Adrenal gland (tissue), 12 donors: ENCODE data around the gene MAP1LC3A. TPM values are rescaled to one million over a fixed set of nuclear protein-coding genes. Genes with fewer than 3 reads are reported as not detected.

Experiments
- DNase-seq, 7 donors: peaks; one replicate each; pipeline ENCODE4 v3.0.0-alpha.2; 2019 to 2020
- H3K27ac ChIP-seq, 5 donors: fragments of 200-600 bp; sonication (generic) in 4 of 5; 1 replicate in 3 of 5; 2 replicates in 2 of 5; pipeline versions ENCODE4 v1.5.1 to v1.8.0; 2016 to 2020; ENCODE audit warnings: mild to moderate bottlenecking in 1 of 5
- H3K27me3 ChIP-seq: fragments of 200-600 bp; 2 replicates; pipeline ENCODE4 v1.8.0; 2021
- H3K36me3 ChIP-seq, 2 donors: fragments of 200-600 bp; replicated peaks in 1 of 2; 1 replicate in 1 of 2; 2 replicates in 1 of 2; pipeline versions ENCODE4 v1.5.1 to v1.8.0; 2018 to 2022
- H3K4me1 ChIP-seq, 2 donors: fragments of 200-600 bp; replicated peaks in 1 of 2; 1 replicate in 1 of 2; 2 replicates in 1 of 2; pipeline versions ENCODE4 v1.5.1 to v1.8.0; 2018 to 2021
- H3K4me3 ChIP-seq, 4 donors: fragments of 200-600 bp; sonication (generic) in 3 of 4; one replicate each; pipeline ENCODE4 v1.5.1; 2016 to 2018
- H3K9me3 ChIP-seq, 3 donors: fragments of 200-600 bp; sonication (generic) in 1 of 3; replicated peaks in 1 of 3; 1 replicate in 2 of 3; 2 replicates in 1 of 3; pipeline versions ENCODE4 v1.5.1 to v1.8.0; 2016 to 2021
- CTCF ChIP-seq, 6 experiments: fragments of 450-650 bp in 4 of 6; fragments of 200-600 bp in 2 of 6; sonication (generic) in 1 of 6; IDR thresholded peaks; 1 replicate in 5 of 6; 2 replicates in 1 of 6; pipeline versions ENCODE4 v1.5.1 to v1.8.0; 2016 to 2021; ENCODE audit warnings: antibody characterized with exemption in 6 of 6, mild to moderate bottlenecking in 2 of 6, moderate library complexity in 1 of 6
- POLR2A ChIP-seq, 2 donors: fragments of 450-650 bp; IDR thresholded peaks; one replicate each; pipeline ENCODE4 v1.6.1; 2017; ENCODE audit warnings: antibody characterized with exemption in 2 of 2, mild to moderate bottlenecking in 2 of 2, moderate library complexity in 1 of 2
- WGBS, 4 donors: extraction: QIAGEN DNeasy Blood & Tissue Kit in 2 of 4; methylation state at CpG; one replicate each; pipeline versions ENCODE4 v1.1.5 to v1.1.7; 2013 to 2017; 5-methylcytosine and 5-hydroxymethylcytosine counted together
- intact Hi-C, 2 donors: fragments of 100-400 bp; cut with DNase I; formaldehyde crosslinking; loops; one replicate each; pipeline versions ENCODE4 v1.14.1 to v1.15.0; 2022 to 2023
- polyA plus RNA-seq, 3 donors: library from polyadenylated mRNA; stranded (reverse); fragments of 200-250 nt in 2 of 3; fragments of 350-450 nt in 1 of 3; fragmentation: Illumina TruSeq in 1 of 3; extraction: RNeasy Lipid Tissue Mini Kit (QIAGEN cat#74804) in 1 of 3; gene quantifications; one replicate each; pipeline ENCODE4 v1.2.3, GENCODE V29; 2013 to 2014
- total RNA-seq, 9 donors: library from RNA; depleted of rRNA in 4 of 9; stranded (reverse); fragments of >200 nt in 4 of 9; fragments of 120-200 nt in 1 of 9; fragmentation: NEBNext Ultra II Directional in 1 of 9; extraction: Animal tissue kit (Norgen Biotek cat#: 25700) in 1 of 9; gene quantifications; one replicate each; pipeline versions ENCODE4 v1.1.0 to v1.2.4, GENCODE V29; 2013 to 2023
- donor health status: healthy with polysubstance abuse.
- donor health status: Bipolar disorder and iron deficiency.
- donor health status: DM: yes; HTN: yes; CAD: no.
- donor health status: DM: no; HTN: no; CAD: no.
- donor health status: DM: no; HTN: no; CAD: no.
- donor health status: DM: yes; HTN: yes; CAD: no.

MAP1LC3A gene
- total and polyA plus RNA-seq, 12 donors, result 5.6 to 139 (median 40.9) TPM

- peak in 6 of 7 donors; percentile 24 to 70 (median 42) for DNase-seq
- 44 to 59% (median 57%) methylated on average over 20 to 43 of the region's 43 CpGs for WGBS, 4 donors
- TF ChIP-seq CTCF (IDR thresholded peaks at IDR 0.05) (no peak), POLR2A (IDR thresholded peaks at IDR 0.05) (no peak)
Observed at GRCh38 chr20:34559311-34560140, 1.0 kb downstream of the MAP1LC3A start.

GRCh38 chr20:34560141-34560523, 1.6 kb downstream of the MAP1LC3A start:
- Histone ChIP-seq H3K36me3 (no peaks in the 10 kb centered on the region), H3K4me1 (peaks cover 5 to 7% of the 10 kb centered on the region in 2 donors), H3K27ac (peak overlapping the region in 1 of 5 donors; percentile 90), H3K9me3 (no peaks in the 10 kb centered on the region), H3K4me3 (no peak overlapping the region), H3K27me3 (no peaks in the 10 kb centered on the region)
- 84 to 100% (median 93%) methylated on average over 1 to 12 of the region's 12 CpGs for WGBS, 4 donors
- no peak for DNase-seq
- intact Hi-C loops, result no loop called here
- TF ChIP-seq CTCF (IDR thresholded peaks at IDR 0.05) (no peak), POLR2A (IDR thresholded peaks at IDR 0.05) (no peak)

More at GRCh38 chr20:34559311-34560140, 1.0 kb downstream of the MAP1LC3A start:
- peak overlapping the region in 4 of 5 donors; percentile 80 to 92 (median 88) for H3K27ac ChIP-seq
- H3K36me3 ChIP-seq, result no peaks in the 10 kb centered on the region
- intact Hi-C loops, result no loop called here
- H3K4me1 ChIP-seq, result peaks cover 5 to 7% of the 10 kb centered on the region in 2 donors
- H3K27me3 ChIP-seq, result no peaks in the 10 kb centered on the region
- peak overlapping the region in 2 of 4 donors; percentile 61 to 67 for H3K4me3 ChIP-seq
- no peaks in the 10 kb centered on the region for H3K9me3 ChIP-seq

GRCh38 chr20:34560614-34561013, 2.1 kb downstream of the MAP1LC3A start:
- Histone ChIP-seq H3K27me3 (no peaks in the 10 kb centered on the region), H3K4me3 (no peak overlapping the region), H3K36me3 (no peaks in the 10 kb centered on the region), H3K27ac (no peak overlapping the region), H3K9me3 (no peaks in the 10 kb centered on the region), H3K4me1 (peaks cover 5 to 7% of the 10 kb centered on the region in 2 donors)
- DNase-seq, result no peak
- intact Hi-C loops, result no loop called here
- 96 to 98% (median 98%) methylated on average over 7 of the region's 7 CpGs; no CpG with 5 or more reads in 1 of the 4 donors for WGBS, 4 donors
- no peak for TF ChIP-seq CTCF (IDR thresholded peaks at IDR 0.05)
- TF ChIP-seq POLR2A (IDR thresholded peaks at IDR 0.05), result no peak

- DNase-seq, result no peak
- intact Hi-C loops, result no loop called here
- H3K27me3 ChIP-seq, result no peaks in the 10 kb centered on the region
- peaks cover 5 to 7% of the 10 kb centered on the region in 2 donors for H3K4me1 ChIP-seq
- no peak overlapping the region for H3K27ac ChIP-seq
- WGBS, 4 donors, result 84 to 91% (median 88%) methylated on average over 9 to 10 of the region's 10 CpGs
- TF ChIP-seq POLR2A (IDR thresholded peaks at IDR 0.05), result no peak
- TF ChIP-seq CTCF (IDR thresholded peaks at IDR 0.05), result no peak
- H3K9me3 ChIP-seq, result no peaks in the 10 kb centered on the region
- H3K4me3 ChIP-seq, result no peak overlapping the region
- H3K36me3 ChIP-seq, result no peaks in the 10 kb centered on the region
Observed at GRCh38 chr20:34561661-34562060, 3.1 kb downstream of the MAP1LC3A start.
